MG63 (cell line): ENCODE measurements around the gene SLC15A3. TPM values are rescaled to one million over a fixed set of nuclear protein-coding genes. Genes with fewer than 3 reads are reported as not detected.

Experiments used
- DNase-seq: peaks from one replicate; pipeline ENCODE4 v3.0.0-alpha.2; 2020
- H3K27me3 ChIP-seq: fragments of 250-450 bp; sonication (Bioruptor Pico); 2 replicates; pipeline ENCODE4 v1.5.1; 2020; ENCODE audit warnings: mild to moderate bottlenecking, moderate library complexity
- H3K36me3 ChIP-seq: fragments of 250-450 bp; sonication (Bioruptor Pico); 2 replicates; pipeline ENCODE4 v1.5.1; 2020; ENCODE audit warnings: mild to moderate bottlenecking, moderate library complexity
- H3K4me3 ChIP-seq: fragments of 250-450 bp; sonication (Bioruptor Pico); 2 replicates; pipeline ENCODE4 v1.5.1; 2020; ENCODE audit warnings: mild to moderate bottlenecking, moderate library complexity
- H3K9me3 ChIP-seq: fragments of 250-450 bp; sonication (Bioruptor Pico); 2 replicates; pipeline ENCODE4 v1.5.1; 2020; ENCODE audit warnings: mild to moderate bottlenecking, moderate library complexity
- total RNA-seq: library from RNA; depleted of rRNA; stranded (reverse); fragments of >200 nt; shearing (Covaris generic); gene quantifications from 2 replicates; pipeline ENCODE4 v1.2.3, GENCODE V29; 2014; ENCODE audit warnings: low replicate concordance; rRNA removed

SLC15A3 gene
- not detected in 2 replicates for total RNA-seq

- H3K4me3 ChIP-seq: no peak within 1 kb of the TSS
- no peaks in the 10 kb centered on the region for H3K9me3 ChIP-seq
- DNase-seq: no peak
- no peaks in the 10 kb centered on the region for H3K36me3 ChIP-seq
- no peaks in the 10 kb centered on the region for H3K27me3 ChIP-seq
Observed at GRCh38 chr11:60951904-60952741, at the start of gene SLC15A3. SLC15A3 (minus strand) TSS chr11:60952176; CDS start chr11:60951551, 625 bp downstream.

- H3K9me3 ChIP-seq: no peaks in the 10 kb centered on the region
- no peaks in the 10 kb centered on the region for H3K36me3 ChIP-seq
- DNase-seq: no peak
- H3K4me3 ChIP-seq: no peak overlapping the region
- no peaks in the 10 kb centered on the region for H3K27me3 ChIP-seq
Observed at GRCh38 chr11:61000426-61000825, 48.5 kb upstream of the SLC15A3 start.

- Histone ChIP-seq H3K36me3 (no peaks in the 10 kb centered on the region), H3K9me3 (no peaks in the 10 kb centered on the region), H3K27me3 (no peaks in the 10 kb centered on the region), H3K4me3 (no peak overlapping the region)
- no peak for DNase-seq
Observed at GRCh38 chr11:60996381-60997138, 44.6 kb upstream of the SLC15A3 start.

GRCh38 chr11:60995798-60996197 is 43.8 kb upstream of the SLC15A3 start:
- Histone ChIP-seq H3K36me3 (no peaks in the 10 kb centered on the region), H3K9me3 (no peaks in the 10 kb centered on the region), H3K27me3 (0 out of 2 replicates have a peak, but pooled peaks cover 2% of the 10 kb centered on the region), H3K4me3 (no peak overlapping the region)
- no peak for DNase-seq

- no peak for DNase-seq
- no peaks in the 10 kb centered on the region for H3K9me3 ChIP-seq
- no peak overlapping the region for H3K4me3 ChIP-seq
Observed at GRCh38 chr11:60994541-60995080, 42.6 kb upstream of the SLC15A3 start.

GRCh38 chr11:60993615-60994014 is 41.6 kb upstream of the SLC15A3 start:
- no peak for DNase-seq

More at GRCh38 chr11:60994541-60995080, 42.6 kb upstream of the SLC15A3 start:
- 0 out of 2 replicates have a peak, but pooled peaks cover 2% of the 10 kb centered on the region for H3K27me3 ChIP-seq
- H3K36me3 ChIP-seq: no peaks in the 10 kb centered on the region

GRCh38 chr11:60992842-60993409 is 41.0 kb upstream of the SLC15A3 start:
- DNase-seq: no peak
- 0 out of 2 replicates have a peak, but pooled peaks cover 2% of the 10 kb centered on the region for H3K27me3 ChIP-seq

More at GRCh38 chr11:60993615-60994014, 41.6 kb upstream of the SLC15A3 start:
- Histone ChIP-seq H3K27me3 (0 out of 2 replicates have a peak, but pooled peaks cover 2% of the 10 kb centered on the region), H3K4me3 (no peak overlapping the region), H3K36me3 (no peaks in the 10 kb centered on the region), H3K9me3 (no peaks in the 10 kb centered on the region)

GRCh38 chr11:60991457-60991856 is 39.5 kb upstream of the SLC15A3 start:
- Histone ChIP-seq H3K27me3 (0 out of 2 replicates have a peak, but pooled peaks cover 2% of the 10 kb centered on the region), H3K36me3 (no peaks in the 10 kb centered on the region), H3K4me3 (no peak overlapping the region), H3K9me3 (no peaks in the 10 kb centered on the region)
- DNase-seq: no peak

More at GRCh38 chr11:60992842-60993409, 41.0 kb upstream of the SLC15A3 start:
- Histone ChIP-seq H3K36me3 (no peaks in the 10 kb centered on the region), H3K9me3 (no peaks in the 10 kb centered on the region), H3K4me3 (no peak overlapping the region)

GRCh38 chr11:60989093-60989650 is 37.2 kb upstream of the SLC15A3 start:
- no peak overlapping the region for H3K4me3 ChIP-seq
- no peak for DNase-seq
- H3K9me3 ChIP-seq: no peaks in the 10 kb centered on the region
- H3K27me3 ChIP-seq: 0 out of 2 replicates have a peak, but pooled peaks cover 2% of the 10 kb centered on the region
- H3K36me3 ChIP-seq: no peaks in the 10 kb centered on the region

GRCh38 chr11:60988658-60989057 is 36.7 kb upstream of the SLC15A3 start:
- H3K9me3 ChIP-seq: no peaks in the 10 kb centered on the region
- 0 out of 2 replicates have a peak, but pooled peaks cover 2% of the 10 kb centered on the region for H3K27me3 ChIP-seq
- H3K4me3 ChIP-seq: no peak overlapping the region
- DNase-seq: no peak
- no peaks in the 10 kb centered on the region for H3K36me3 ChIP-seq

GRCh38 chr11:60987577-60988277 is 35.8 kb upstream of the SLC15A3 start:
- Histone ChIP-seq H3K27me3 (0 out of 2 replicates have a peak, but pooled peaks cover 2% of the 10 kb centered on the region), H3K36me3 (no peaks in the 10 kb centered on the region), H3K4me3 (no peak overlapping the region), H3K9me3 (no peaks in the 10 kb centered on the region)
- no peak for DNase-seq

- DNase-seq: peak; percentile 22
Observed at GRCh38 chr11:60985991-60986915, 34.3 kb upstream of the SLC15A3 start.

GRCh38 chr11:60985501-60985900 is 33.5 kb upstream of the SLC15A3 start:
- Histone ChIP-seq H3K9me3 (no peaks in the 10 kb centered on the region), H3K27me3 (no peaks in the 10 kb centered on the region), H3K4me3 (no peak overlapping the region), H3K36me3 (no peaks in the 10 kb centered on the region)
- no peak for DNase-seq

More at GRCh38 chr11:60985991-60986915, 34.3 kb upstream of the SLC15A3 start:
- no peaks in the 10 kb centered on the region for H3K27me3 ChIP-seq
- no peaks in the 10 kb centered on the region for H3K36me3 ChIP-seq
- no peaks in the 10 kb centered on the region for H3K9me3 ChIP-seq
- H3K4me3 ChIP-seq: no peak overlapping the region

- H3K27me3 ChIP-seq: no peaks in the 10 kb centered on the region
- no peaks in the 10 kb centered on the region for H3K9me3 ChIP-seq
- H3K4me3 ChIP-seq: no peak overlapping the region
- H3K36me3 ChIP-seq: no peaks in the 10 kb centered on the region
- no peak for DNase-seq
Observed at GRCh38 chr11:60984636-60985035, 32.7 kb upstream of the SLC15A3 start.

GRCh38 chr11:60984149-60984548 is 32.2 kb upstream of the SLC15A3 start:
- Histone ChIP-seq H3K4me3 (no peak overlapping the region), H3K27me3 (no peaks in the 10 kb centered on the region), H3K9me3 (no peaks in the 10 kb centered on the region), H3K36me3 (no peaks in the 10 kb centered on the region)
- no peak for DNase-seq
